NK-92 (cell line): ENCODE measurements around the gene ANKS1B.

ENCODE experiments used
- DNase-seq: peaks from one replicate; lab custom pipeline; 2025; ENCODE audit not compliant: unreplicated experiment; lab: John Stamatoyannopoulos, UW

Gene ANKS1B

GRCh38 chr12:98750511-98750910 is 1234.2 kb downstream of the ANKS1B start:
- DNase-seq = no peak

DNA sequence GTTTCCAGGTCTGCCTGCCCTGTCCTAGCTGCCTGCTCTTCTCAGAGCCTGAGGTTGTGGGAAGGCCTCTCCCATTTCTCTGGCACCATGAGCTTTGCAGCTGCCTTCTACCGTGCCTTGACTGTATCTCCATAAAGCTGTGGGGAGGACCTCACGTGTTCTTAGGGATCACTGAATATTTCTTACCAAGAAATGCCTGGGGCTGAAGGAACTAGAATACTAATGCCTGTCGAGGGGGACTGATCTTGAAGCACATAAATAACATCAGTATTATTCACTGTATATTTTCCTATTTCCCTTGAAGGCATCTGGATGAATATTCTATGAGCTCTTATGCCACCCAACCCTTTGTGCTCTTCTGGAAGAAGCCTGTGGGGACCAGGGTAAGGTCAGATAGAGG is 1236.3 kb downstream of the ANKS1B start:
- DNase-seq = no peak

- no peak for DNase-seq
Measured at GRCh38 chr12:98745578-98746391, 1239.0 kb downstream of the ANKS1B start.

DNA sequence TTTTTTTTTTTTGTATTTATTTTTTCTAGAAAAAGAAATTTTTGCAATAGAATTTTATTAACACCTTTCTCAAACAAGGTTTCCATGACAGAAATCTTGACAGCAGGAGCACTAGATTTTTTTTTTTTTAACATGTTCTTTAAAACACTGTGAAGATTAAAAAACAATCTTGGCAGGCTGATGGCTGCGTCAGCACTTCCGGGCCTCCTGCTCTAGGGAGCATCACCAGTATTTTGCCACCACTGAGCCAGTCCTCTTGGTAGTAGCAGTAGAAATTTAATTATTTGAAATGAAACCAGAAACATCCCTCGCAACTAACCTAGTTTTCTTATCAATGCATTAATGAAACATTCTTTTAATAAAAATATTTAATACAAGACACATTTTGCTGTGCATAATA is 1240.1 kb downstream of the ANKS1B start:
- DNase-seq = no peak

DNA sequence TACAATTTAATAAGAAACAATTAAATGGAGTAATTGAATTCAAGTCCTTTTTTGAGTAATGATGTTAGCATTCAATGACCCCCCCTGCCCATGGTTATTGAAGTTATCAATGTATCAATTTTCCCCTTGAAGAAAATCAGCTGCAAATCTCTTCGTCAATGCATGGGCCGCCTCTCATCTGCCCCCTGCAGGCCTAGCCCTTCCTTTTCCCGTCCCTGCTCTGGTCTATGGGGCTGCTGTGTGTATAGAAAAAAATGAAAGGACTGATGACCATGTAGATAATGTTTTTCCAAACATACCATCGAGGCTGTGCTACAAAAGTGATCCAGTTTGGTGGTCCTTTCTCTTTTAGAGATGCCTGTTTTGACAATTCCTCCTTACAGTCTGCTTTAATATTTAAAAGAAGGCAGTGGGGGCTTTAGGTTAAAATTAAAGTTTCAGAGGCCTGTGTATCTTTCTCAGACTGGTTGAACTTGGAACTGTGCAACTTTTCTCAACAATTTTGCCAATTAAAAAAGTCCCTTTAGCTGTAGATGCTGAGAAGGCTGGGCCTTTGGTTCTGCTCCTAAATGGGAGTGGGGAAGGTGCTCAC is 1241.3 kb downstream of the ANKS1B start:
- no peak for DNase-seq

- no peak for DNase-seq
Measured at GRCh38 chr12:98741556-98742265, 1243.0 kb downstream of the ANKS1B start.

DNA sequence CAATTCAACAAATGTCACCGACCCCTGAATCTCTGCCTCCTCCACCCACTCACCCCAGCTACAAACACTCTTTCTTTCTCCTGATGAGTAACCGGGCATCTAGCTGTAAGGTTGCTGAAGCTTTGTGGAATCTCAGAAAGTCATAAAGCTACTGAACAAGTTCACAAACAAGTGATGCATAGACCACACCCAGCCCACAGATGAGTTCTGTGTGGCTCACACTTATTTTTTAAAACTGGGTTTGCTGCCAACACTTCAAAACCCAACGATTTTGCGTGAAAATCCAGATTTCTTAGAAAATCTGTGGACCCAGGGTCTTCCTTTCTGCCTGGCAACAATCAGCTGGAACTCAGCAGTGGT is 1243.6 kb downstream of the ANKS1B start:
- no peak for DNase-seq

DNA sequence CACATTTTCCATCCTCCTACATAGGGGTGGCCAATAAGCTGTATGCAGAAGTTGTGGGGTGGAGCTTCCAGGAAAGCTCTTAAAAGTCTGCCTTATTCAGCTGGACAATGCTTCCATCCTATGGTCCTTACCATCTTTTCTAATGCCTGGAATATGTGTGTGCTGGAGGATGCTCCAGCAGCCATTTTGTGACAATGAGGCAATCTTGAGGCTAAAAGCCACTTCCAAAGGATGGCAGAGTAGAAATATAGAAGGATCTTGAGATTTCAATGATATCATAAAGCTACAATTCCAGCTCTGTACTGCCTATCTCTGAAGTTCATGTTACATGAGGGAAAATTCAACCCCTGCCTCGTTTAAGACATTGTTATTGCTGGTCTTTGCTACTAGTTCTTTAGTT is 1244.0 kb downstream of the ANKS1B start:
- DNase-seq = no peak

GRCh38 chr12:98738539-98738938 is 1246.2 kb downstream of the ANKS1B start:
- no peak for DNase-seq

DNA sequence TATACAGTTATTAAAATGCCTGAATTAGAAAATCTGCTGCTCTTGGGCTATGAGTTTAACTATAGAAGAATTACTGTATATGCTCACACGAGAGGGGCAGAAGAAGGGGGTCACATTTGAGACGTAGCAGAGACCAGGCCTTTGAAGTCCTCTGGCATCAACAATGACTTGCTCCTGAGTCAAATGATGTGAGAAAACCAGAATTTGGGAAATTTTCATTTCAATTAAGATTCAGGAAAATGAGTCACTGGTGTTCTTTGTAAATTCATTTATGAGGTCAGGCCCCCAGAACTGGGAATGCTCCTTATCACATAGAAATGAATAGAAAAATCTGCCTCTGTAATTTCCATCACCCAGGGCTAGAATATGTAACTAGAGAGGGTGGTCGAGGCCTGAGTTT is 1246.7 kb downstream of the ANKS1B start:
- DNase-seq = no peak

DNA sequence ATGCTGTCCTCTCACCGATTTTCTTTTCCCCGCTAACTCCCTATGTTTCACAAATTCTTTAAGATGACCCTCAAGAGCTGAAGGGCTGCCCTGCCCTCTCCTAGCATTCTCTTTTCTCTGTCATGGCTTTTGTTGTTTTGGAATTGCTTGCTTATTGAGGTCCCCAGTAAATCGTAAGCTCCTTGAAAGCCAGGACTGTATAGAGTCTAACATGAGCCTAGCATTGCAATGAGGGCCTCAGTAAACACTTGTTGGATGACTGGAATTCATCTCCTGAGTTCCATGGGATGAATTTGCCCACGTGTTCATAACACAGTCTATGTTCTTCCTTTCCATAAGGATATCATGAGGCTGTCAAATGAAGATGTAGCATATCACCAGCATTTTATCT is 1247.4 kb downstream of the ANKS1B start:
- DNase-seq = no peak

GRCh38 chr12:98736352-98737321 is 1248.1 kb downstream of the ANKS1B start:
- no peak for DNase-seq

DNA sequence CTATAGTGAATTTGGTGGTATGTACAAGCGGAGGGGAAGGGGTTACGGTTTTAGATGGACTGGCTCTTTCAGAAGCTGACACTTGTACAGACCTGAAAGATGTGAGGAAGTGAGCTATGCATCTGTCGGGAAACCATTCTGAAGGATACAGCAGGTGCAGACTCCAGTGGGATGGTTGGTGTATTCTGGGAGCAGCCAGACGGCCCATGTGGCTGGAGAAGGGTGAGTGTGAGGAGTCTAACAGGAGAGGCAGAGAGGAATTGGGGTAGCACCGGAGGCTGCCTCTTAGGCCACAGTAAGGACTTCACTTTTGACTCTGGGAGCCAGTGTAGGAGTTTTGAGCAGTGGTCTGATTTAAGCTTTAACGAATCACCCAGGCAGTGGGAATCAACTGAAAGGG is 1248.9 kb downstream of the ANKS1B start:
- DNase-seq = no peak

- no peak for DNase-seq
Measured at GRCh38 chr12:98733667-98734350, 1250.9 kb downstream of the ANKS1B start.

GRCh38 chr12:98730412-98730811 is 1254.3 kb downstream of the ANKS1B start:
- DNase-seq = no peak

GRCh38 chr12:98727196-98727595 is 1257.5 kb downstream of the ANKS1B start:
- no peak for DNase-seq

GRCh38 chr12:98725476-98726247 is 1259.1 kb downstream of the ANKS1B start:
- no peak for DNase-seq

GRCh38 chr12:98724384-98725155 is 1260.2 kb downstream of the ANKS1B start:
- no peak for DNase-seq

- no peak for DNase-seq
Measured at GRCh38 chr12:98721204-98721702, 1263.5 kb downstream of the ANKS1B start.
